SU-DHL-6 (cell line): ENCODE results near the gene COMMD7.

Experiments
- H2AFZ ChIP-seq: fragments of 200-600 bp; sonication (generic); 2 replicates; pipeline ENCODE4 v1.6.1; 2014; ENCODE audit warnings: low read depth, mild to moderate bottlenecking, moderate library complexity, mixed read lengths, antibody characterized with exemption, low read length; ENCODE audit not compliant: severe bottlenecking
- H3F3A ChIP-seq: fragments of 200-600 bp; shearing (Covaris generic); 2 replicates; pipeline ENCODE4 v1.6.0; 2016; ENCODE audit warnings: antibody characterized with exemption, mild to moderate bottlenecking; ENCODE audit not compliant: insufficient read depth
- H3K27ac ChIP-seq: fragments of 200-600 bp; sonication (generic); 2 replicates; pipeline ENCODE4 v1.5.1; 2016; ENCODE audit warnings: low read depth, mild to moderate bottlenecking, low read length, moderate library complexity, mixed read lengths
- H3K27me3 ChIP-seq: fragments of 200-600 bp; sonication (generic), shearing (Covaris generic); 2 replicates; pipeline ENCODE4 v1.6.0; 2014; ENCODE audit warnings: mild to moderate bottlenecking, low read length
- H3K36me3 ChIP-seq: fragments of 200-600 bp; sonication (generic); 2 replicates; pipeline ENCODE4 v1.6.1; 2014; ENCODE audit warnings: mild to moderate bottlenecking, low read length, mixed read lengths
- H3K4me2 ChIP-seq: fragments of 300-600, 200-600 bp; shearing (Covaris generic), sonication (generic); 2 replicates; pipeline ENCODE4 v1.6.0; 2014; ENCODE audit warnings: low read length, low read depth, mild to moderate bottlenecking; ENCODE audit not compliant: poor library complexity, severe bottlenecking
- H3K4me3 ChIP-seq: fragments of 200-600 bp; sonication (generic); 2 replicates; pipeline ENCODE4 v1.5.1; 2014; ENCODE audit warnings: antibody characterized with exemption, low read length, mild to moderate bottlenecking, mixed read lengths; ENCODE audit not compliant: insufficient read depth, poor library complexity, severe bottlenecking
- H3K79me2 ChIP-seq: fragments of 200-600 bp; sonication (generic); 2 replicates; pipeline ENCODE4 v1.6.1; 2014; ENCODE audit warnings: mild to moderate bottlenecking, low read length, moderate library complexity; ENCODE audit not compliant: insufficient read depth
- H3K9ac ChIP-seq: fragments of 200-600 bp; sonication (generic); 2 replicates; pipeline ENCODE4 v1.7.0; 2014; ENCODE audit warnings: mild to moderate bottlenecking, low read length
- H3K9me2 ChIP-seq: fragments of 200-600 bp; sonication (generic); replicated peaks from 2 replicates; pipeline ENCODE4 v1.6.1; 2014; ENCODE audit warnings: low read length; ENCODE audit not compliant: insufficient read depth
- H3K9me3 ChIP-seq: fragments of 200-600 bp; sonication (generic); 2 replicates; pipeline ENCODE4 v1.6.1; 2014; ENCODE audit warnings: low read length, mixed read lengths; ENCODE audit not compliant: insufficient read depth
- H4K20me1 ChIP-seq: fragments of 200-600 bp; sonication (generic); 2 replicates; pipeline ENCODE4 v1.6.1; 2014; ENCODE audit warnings: low read depth, mild to moderate bottlenecking, antibody characterized with exemption, low read length, moderate library complexity, mixed read lengths
- EZH2phosphoT487 ChIP-seq: fragments of 200-600 bp; sonication (generic), shearing (Covaris generic); conservative IDR thresholded peaks from 2 replicates; pipeline ENCODE4 v1.6.1; 2018; ENCODE audit warnings: mild to moderate bottlenecking, antibody characterized with exemption, low read length, moderate library complexity, mixed read lengths
- TF ChIP-seq, protein P1 (sequence below): fragments of 200-600 bp; sonication (generic); IDR thresholded peaks from one replicate; pipeline ENCODE4 v1.5.1; 2017; ENCODE audit warnings: antibody characterized with exemption, mild to moderate bottlenecking, low read length, moderate library complexity; ENCODE audit not compliant: insufficient read depth, poor library complexity, severe bottlenecking

COMMD7 gene

DNA sequence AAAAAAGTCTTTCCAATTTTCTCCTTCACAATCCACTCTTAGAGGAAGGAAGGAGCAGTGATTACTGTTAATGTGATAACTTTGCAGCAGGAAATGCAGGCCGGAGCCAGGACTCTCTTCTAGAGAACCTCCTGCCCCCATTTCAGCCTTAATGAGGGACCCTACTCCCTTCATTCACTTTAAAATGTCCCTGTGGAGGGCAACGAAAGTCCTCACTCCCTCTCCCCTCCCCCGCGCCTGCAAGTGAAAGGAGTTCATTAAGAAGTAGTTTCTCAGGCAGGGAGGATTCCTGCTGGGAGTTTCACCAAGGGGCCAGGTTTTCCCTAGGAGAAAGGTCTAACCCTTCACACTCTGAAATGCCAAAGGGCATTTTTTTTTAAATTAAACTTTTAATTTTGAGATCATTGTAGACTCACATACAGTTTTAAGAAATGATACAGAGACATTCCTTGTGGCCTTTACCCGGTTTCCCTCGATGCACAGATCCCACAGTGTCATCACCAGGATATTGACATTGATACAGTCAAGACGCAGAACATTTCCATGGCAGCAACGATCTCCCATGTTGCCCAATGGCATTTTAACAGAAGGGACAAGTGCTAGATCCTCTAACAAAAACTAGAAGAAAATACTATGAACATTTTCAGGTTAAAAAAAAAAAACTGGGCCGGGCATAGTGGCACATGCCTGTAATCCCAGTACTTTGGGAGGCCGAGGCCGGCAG lies 6.8 kb upstream of the COMMD7 start:
- no peaks in the 10 kb centered on the region for H3K36me3 ChIP-seq
- H3K4me2 ChIP-seq: no peak overlapping the region
- no peak overlapping the region for H3K9ac ChIP-seq
- H3K9me2 ChIP-seq: no peaks in the 10 kb centered on the region
- H3K27ac ChIP-seq: no peak overlapping the region
- H3K79me2 ChIP-seq: no peaks in the 10 kb centered on the region
- H4K20me1 ChIP-seq: no peaks in the 10 kb centered on the region
- no peak overlapping the region for H2AFZ ChIP-seq
- no peaks in the 10 kb centered on the region for H3K9me3 ChIP-seq
- TF ChIP-seq, protein P1, sequence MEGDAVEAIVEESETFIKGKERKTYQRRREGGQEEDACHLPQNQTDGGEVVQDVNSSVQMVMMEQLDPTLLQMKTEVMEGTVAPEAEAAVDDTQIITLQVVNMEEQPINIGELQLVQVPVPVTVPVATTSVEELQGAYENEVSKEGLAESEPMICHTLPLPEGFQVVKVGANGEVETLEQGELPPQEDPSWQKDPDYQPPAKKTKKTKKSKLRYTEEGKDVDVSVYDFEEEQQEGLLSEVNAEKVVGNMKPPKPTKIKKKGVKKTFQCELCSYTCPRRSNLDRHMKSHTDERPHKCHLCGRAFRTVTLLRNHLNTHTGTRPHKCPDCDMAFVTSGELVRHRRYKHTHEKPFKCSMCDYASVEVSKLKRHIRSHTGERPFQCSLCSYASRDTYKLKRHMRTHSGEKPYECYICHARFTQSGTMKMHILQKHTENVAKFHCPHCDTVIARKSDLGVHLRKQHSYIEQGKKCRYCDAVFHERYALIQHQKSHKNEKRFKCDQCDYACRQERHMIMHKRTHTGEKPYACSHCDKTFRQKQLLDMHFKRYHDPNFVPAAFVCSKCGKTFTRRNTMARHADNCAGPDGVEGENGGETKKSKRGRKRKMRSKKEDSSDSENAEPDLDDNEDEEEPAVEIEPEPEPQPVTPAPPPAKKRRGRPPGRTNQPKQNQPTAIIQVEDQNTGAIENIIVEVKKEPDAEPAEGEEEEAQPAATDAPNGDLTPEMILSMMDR: no peak
- no peak for TF ChIP-seq EZH2phosphoT487
- no peak overlapping the region for H3K4me3 ChIP-seq
- no peaks in the 10 kb centered on the region for H3F3A ChIP-seq
- no peaks in the 10 kb centered on the region for H3K27me3 ChIP-seq

DNA sequence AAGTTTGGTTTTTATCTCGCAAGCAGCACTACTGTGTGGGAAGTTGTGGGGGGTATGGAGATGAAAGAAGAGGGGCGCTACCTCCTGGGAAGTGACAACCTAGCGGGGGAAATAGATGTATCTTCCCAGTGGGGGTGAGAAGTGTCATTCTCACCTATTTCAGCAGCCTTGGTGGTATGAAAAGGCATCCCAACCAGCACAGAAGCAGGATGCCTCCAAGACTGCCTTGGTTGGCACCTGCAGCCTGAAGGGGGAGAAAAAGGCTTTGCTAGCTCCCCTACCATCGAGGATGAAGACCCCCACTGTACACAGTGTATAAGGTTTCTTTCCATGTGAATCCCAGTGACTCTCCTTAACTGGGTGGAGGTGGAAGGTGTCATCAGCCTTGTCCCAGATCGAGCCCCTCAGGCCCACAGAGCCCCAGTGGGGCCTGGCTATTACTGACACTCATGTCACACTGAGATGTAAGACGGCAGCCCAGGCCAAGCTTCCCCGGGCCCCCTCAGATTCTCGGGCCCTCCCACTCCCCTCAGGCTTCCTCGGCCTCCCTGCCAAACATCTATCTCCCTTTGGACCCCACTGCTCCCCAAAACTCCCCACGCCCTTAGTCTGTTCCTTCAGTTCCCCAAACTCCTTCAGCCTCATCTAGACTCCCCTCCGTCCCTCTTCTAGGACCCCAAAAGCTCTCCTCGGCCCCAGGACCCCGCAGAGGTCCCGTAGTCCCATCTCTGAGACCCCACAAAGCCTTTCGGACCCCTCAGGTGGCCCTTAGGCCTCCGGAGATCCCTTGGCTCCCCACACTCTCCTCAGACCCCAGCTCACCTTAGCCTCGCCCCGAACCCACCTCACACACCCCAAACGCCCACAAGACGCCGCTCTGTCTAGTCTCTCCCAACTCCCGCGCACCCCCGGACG lies 688 bp downstream of the COMMD7 start:
- H2AFZ ChIP-seq: peak overlapping the region; percentile 90
- no peaks in the 10 kb centered on the region for H4K20me1 ChIP-seq
- H3K9me3 ChIP-seq: no peaks in the 10 kb centered on the region
- peak overlapping the region; percentile 73 for H3K4me3 ChIP-seq
- H3K9me2 ChIP-seq: no peaks in the 10 kb centered on the region
- H3K9ac ChIP-seq: peak overlapping the region; percentile 76
- TF ChIP-seq EZH2phosphoT487: no peak
- TF ChIP-seq, protein P1: no peak
- peak overlapping the region; percentile 90 for H3K4me2 ChIP-seq
- peak overlapping the region; percentile 62 for H3K27ac ChIP-seq
- H3F3A ChIP-seq: 0 out of 2 replicates have a peak, but pooled peaks cover 4% of the 10 kb centered on the region
- H3K36me3 ChIP-seq: no peaks in the 10 kb centered on the region
- H3K79me2 ChIP-seq: no peaks in the 10 kb centered on the region
- no peaks in the 10 kb centered on the region for H3K27me3 ChIP-seq

DNA sequence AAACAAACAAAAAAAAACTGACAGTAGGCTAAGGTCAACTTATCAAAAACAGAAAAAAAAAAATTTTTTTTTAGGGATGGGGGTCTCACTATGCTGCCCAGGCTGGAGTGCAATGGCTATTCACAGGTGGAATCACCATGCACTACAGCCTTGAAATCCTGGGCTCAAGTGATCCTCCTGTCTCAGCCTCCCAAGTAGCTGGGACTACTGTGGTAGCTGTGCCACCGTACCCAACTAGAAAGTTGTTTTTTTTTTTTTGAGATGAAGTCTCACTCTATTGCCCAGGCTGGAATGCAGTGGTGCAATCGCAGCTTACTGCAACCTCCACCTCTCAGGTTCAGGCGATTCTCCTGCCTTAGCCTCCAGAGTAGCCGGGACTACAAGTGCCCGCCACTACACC lies 2.1 kb downstream of the COMMD7 start:
- Histone ChIP-seq H3K4me2 (no peak overlapping the region), H3K27ac (no peak overlapping the region), H3F3A (0 out of 2 replicates have a peak, but pooled peaks cover 4% of the 10 kb centered on the region), H3K36me3 (no peaks in the 10 kb centered on the region), H3K9me3 (no peaks in the 10 kb centered on the region), H3K4me3 (no peak overlapping the region), H3K9ac (no peak overlapping the region), H3K79me2 (no peaks in the 10 kb centered on the region), H2AFZ (no peak overlapping the region), H4K20me1 (no peaks in the 10 kb centered on the region), H3K9me2 (no peaks in the 10 kb centered on the region), H3K27me3 (no peaks in the 10 kb centered on the region)
- no peak for TF ChIP-seq EZH2phosphoT487
- TF ChIP-seq, protein P1: no peak
